Stimulated activated CD4-positive, alpha-beta T cell treated with anti-CD3 and anti-CD28 coated beads, Interleukin-1b, Interleukin-23, amount 100 ng/mL, for 48 hours (primary cell): ENCODE data around the gene UTF1.

Experiments used
- DNase-seq: peaks from one replicate; pipeline ENCODE4 v3.0.0-alpha.2; 2020

Gene UTF1

DNA sequence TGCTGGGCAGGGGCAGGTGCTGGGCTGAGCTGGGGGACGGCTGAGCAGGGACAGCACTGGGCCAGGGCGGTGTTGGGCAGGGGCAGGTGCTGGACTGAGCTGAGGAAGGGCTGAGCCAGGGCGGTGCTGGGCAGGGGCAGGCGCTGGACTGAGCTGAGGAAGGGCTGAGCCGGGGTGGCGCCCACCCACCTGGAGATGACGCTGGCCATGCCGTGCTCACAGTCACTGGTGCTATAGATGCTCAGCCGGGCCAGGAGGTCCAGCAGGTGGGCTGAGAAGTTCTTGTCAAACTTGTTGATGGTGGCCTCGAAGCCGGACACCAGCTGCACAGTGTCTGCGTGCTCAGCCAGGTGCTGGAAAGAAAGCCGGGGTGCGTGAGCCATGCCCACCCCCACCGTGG is 51.1 kb downstream of the UTF1 start:
- no peak for DNase-seq
